Measurements from ENCODE around the gene GLG1. TPM values are rescaled to one million over a fixed set of nuclear protein-coding genes. Genes with fewer than 3 reads are reported as not detected.

GLG1 gene
- total and polyA plus RNA-seq, 2 donors (not counting 3 experiments of a cell fraction or from before 2014, with no cell fraction given) = 86.3 to 165 TPM

DNA sequence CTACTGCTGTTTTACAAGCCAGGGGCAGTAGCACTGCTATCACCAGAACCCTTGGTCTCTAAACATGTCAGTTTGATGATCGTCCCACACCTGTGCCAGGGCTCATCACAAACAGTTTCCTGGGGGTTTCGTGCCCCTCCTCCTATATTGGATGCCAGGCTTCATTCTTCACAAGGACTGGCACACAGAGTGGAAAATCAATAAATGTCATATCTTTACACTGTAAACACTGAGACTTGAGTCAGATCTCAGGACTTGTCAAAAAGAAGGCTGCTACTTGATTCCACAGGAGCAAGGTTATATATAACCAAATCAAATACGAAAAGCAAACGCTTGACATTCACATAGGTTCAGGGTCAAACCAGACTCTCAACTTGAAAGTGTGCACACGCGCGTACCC, 146.4 kb downstream of the GLG1 start:
- H4K20me1 ChIP-seq (replicated peaks; ENCODE audit: control insufficient read depth, extremely low read depth, insufficient read depth, low read length) = no peaks in the 10 kb centered on the region
- DNase-seq (ENCODE audit: low read depth, low spot score) (no peak), FAIRE-seq (no peak)
- H3K9ac ChIP-seq (replicated peaks; ENCODE audit: extremely low read depth, insufficient read depth, low read length) = no peak overlapping the region
- peaks cover 16 to 29% of the 10 kb centered on the region in 2 experiments for H3K36me3 ChIP-seq (ENCODE audit: control insufficient read depth in 2 of 2, extremely low read depth in 1 of 2, insufficient read depth in 2 of 2, low read length in 2 of 2)
- dilution Hi-C loops (cut with MboI; ENCODE audit: extremely low pct_ligation_motif_present, low sequenced_read_pairs) = no loop called here
- BruUV-seq (replicated peaks) = no TSS peak
- no peak overlapping the region for H3K4me2 ChIP-seq (ENCODE audit: insufficient read depth, low read length)
- no peak overlapping the region for H3K4me3 ChIP-seq (replicated peaks in 1 of 3; ENCODE audit: insufficient read depth in 1 of 3, low read depth in 1 of 3, low read length in 3 of 3)
- H2AFZ ChIP-seq (ENCODE audit: low read depth, low read length) = no peak overlapping the region
- no peaks in the 10 kb centered on the region for H3K9me3 ChIP-seq (replicated peaks; ENCODE audit: control insufficient read depth, insufficient read depth, low read length)
- ChIA-PET CTCF (interaction anchor here (1.2 kb wide), 1 partner anchor 22 kb away, joined by 3 read pairs; no protein-coding TSS in a partner anchor), POLR2A (interaction anchor here (0.7 kb wide), 1 partner anchor 192 kb away, joined by 4 read pairs; no protein-coding TSS in a partner anchor)
- no peaks in the 10 kb centered on the region for H3K27me3 ChIP-seq (ENCODE audit: control insufficient read depth in 2 of 2, insufficient read depth in 2 of 2, low read length in 2 of 2)
- intact Hi-C loops (cut with micrococcal nuclease) = no loop called here
- H3K9me1 ChIP-seq (replicated peaks; ENCODE audit: control insufficient read depth, extremely low read depth, insufficient read depth, low read length) = no peaks in the 10 kb centered on the region
- no peak overlapping the region for H3K27ac ChIP-seq (ENCODE audit: insufficient read depth, low read depth, low read length)
- peaks cover 5% of the 10 kb centered on the region for H3K4me1 ChIP-seq (ENCODE audit: control insufficient read depth, extremely low read depth, insufficient read depth, low read length)
- no peak for TF ChIP-seq MYC (IDR thresholded peaks at IDR 0.05; ENCODE audit: low read depth, low read length)
- no peak for TF ChIP-seq EZH2 (IDR thresholded peaks at IDR 0.05; ENCODE audit: borderline replicate concordance, low read depth, low read length, severe bottlenecking)
- no peak for TF ChIP-seq POLR2A (IDR thresholded peaks at IDR 0.05; ENCODE audit: low read depth, low read length)
- TF ChIP-seq FOS (IDR thresholded peaks at IDR 0.05; ENCODE audit: borderline replicate concordance, insufficient read depth, low read length) = no peak
- TF ChIP-seq CTCF (IDR thresholded peaks at IDR 0.05; ENCODE audit: extremely low read depth in 1 of 2, insufficient read depth in 1 of 2, low read depth in 1 of 2, low read length in 2 of 2) = no peak
- no peak for TF ChIP-seq POLR2AphosphoS5 (IDR thresholded peaks at IDR 0.05; ENCODE audit: insufficient read depth, low read depth, low read length)
- no peak for TF ChIP-seq GATA2 (IDR thresholded peaks at IDR 0.05; ENCODE audit: insufficient read depth, insufficient read length, low read depth, low read length)
- no peak for TF ChIP-seq JUN (IDR thresholded peaks at IDR 0.05; ENCODE audit: borderline replicate concordance, insufficient read depth, insufficient read length, low read depth)
- TF ChIP-seq, protein P1, sequence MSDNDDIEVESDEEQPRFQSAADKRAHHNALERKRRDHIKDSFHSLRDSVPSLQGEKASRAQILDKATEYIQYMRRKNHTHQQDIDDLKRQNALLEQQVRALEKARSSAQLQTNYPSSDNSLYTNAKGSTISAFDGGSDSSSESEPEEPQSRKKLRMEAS (IDR thresholded peaks at IDR 0.05; ENCODE audit: insufficient read depth, insufficient read length) = no peak
- no peaks in the 10 kb centered on the region for H3K79me2 ChIP-seq (ENCODE audit: control insufficient read depth, insufficient read depth, low read length)

All from endothelial cell of umbilical vein (primary cell).